CD14-positive monocyte (primary cell): ENCODE data around the gene EBP. TPM values are rescaled to one million over a fixed set of nuclear protein-coding genes. Genes with fewer than 3 reads are reported as not detected.

Experiments used
- DNase-seq, 3 donors: peaks; one replicate each; pipeline ENCODE4 v3.0.0-alpha.2; 2011 to 2022
- H2AFZ ChIP-seq: 2 replicates; pipeline ENCODE4 v1.6.0; 2012; ENCODE audit warnings: mild to moderate bottlenecking, low read depth, low read length, inconsistent platforms; ENCODE audit not compliant: insufficient read depth, poor library complexity, severe bottlenecking
- H3K27ac ChIP-seq, 2 donors: 1 replicate in 1 of 2; 2 replicates in 1 of 2; pipeline ENCODE4 v1.5.1; 2012 to 2013; ENCODE audit warnings: low read length in 2 of 2, control low read depth in 1 of 2, inconsistent platforms in 1 of 2, low read depth in 1 of 2, mild to moderate bottlenecking in 1 of 2
- H3K27me3 ChIP-seq, 2 donors: one replicate each; pipeline versions ENCODE4 v1.6.0 to v1.6.1; 2011 to 2013; ENCODE audit warnings: low read length in 2 of 2; ENCODE audit not compliant: control insufficient read depth in 2 of 2, insufficient read depth in 2 of 2
- H3K36me3 ChIP-seq, 2 donors: replicated peaks in 1 of 2; 1 replicate in 1 of 2; 2 replicates in 1 of 2; pipeline versions ENCODE4 v1.5.1 to v1.6.1; 2012 to 2013; ENCODE audit warnings: low read length in 2 of 2, control low read depth in 1 of 2, inconsistent platforms in 1 of 2, mild to moderate bottlenecking in 1 of 2; ENCODE audit not compliant: insufficient read depth in 2 of 2, control insufficient read depth in 1 of 2
- H3K4me1 ChIP-seq, 2 donors: 1 replicate in 1 of 2; 2 replicates in 1 of 2; pipeline versions ENCODE4 v1.5.1 to v1.6.1; 2012 to 2013; ENCODE audit warnings: low read length in 2 of 2, control low read depth in 1 of 2, inconsistent platforms in 1 of 2, mild to moderate bottlenecking in 1 of 2, moderate library complexity in 1 of 2; ENCODE audit not compliant: insufficient read depth in 2 of 2, control insufficient read depth in 1 of 2
- H3K4me2 ChIP-seq: replicated peaks from 2 replicates; pipeline ENCODE3; 2012; ENCODE audit warnings: low read length, moderate library complexity, mild to moderate bottlenecking; ENCODE audit not compliant: poor library complexity, severe bottlenecking; ENCODE audit errors: extremely low read depth
- H3K4me3 ChIP-seq, 3 experiments: fragments of 200-600 bp in 1 of 3; sonication (generic) in 1 of 3; replicated peaks in 1 of 3; 1 replicate in 2 of 3; 2 replicates in 1 of 3; pipeline ENCODE4 v1.5.1; 2011 to 2013; ENCODE audit warnings: low read length in 3 of 3, mild to moderate bottlenecking in 3 of 3, control low read depth in 2 of 3, low read depth in 2 of 3, inconsistent platforms in 1 of 3, moderate library complexity in 1 of 3
- H3K79me2 ChIP-seq: 2 replicates; pipeline ENCODE4 v1.6.0; 2012; ENCODE audit warnings: mild to moderate bottlenecking, control low read depth, inconsistent platforms, low read length, moderate library complexity; ENCODE audit not compliant: insufficient read depth
- H3K9ac ChIP-seq: 2 replicates; pipeline ENCODE4 v1.6.0; 2017; ENCODE audit warnings: low read length, mild to moderate bottlenecking; ENCODE audit not compliant: insufficient read depth, poor library complexity, severe bottlenecking
- H3K9me3 ChIP-seq, 2 donors: replicated peaks in 1 of 2; 1 replicate in 1 of 2; 2 replicates in 1 of 2; pipeline versions ENCODE4 v1.5.1 to v1.6.1; 2012 to 2013; ENCODE audit warnings: low read length in 2 of 2, control low read depth in 1 of 2; ENCODE audit not compliant: control insufficient read depth in 1 of 2, insufficient read depth in 1 of 2
- H4K20me1 ChIP-seq: 2 replicates; pipeline ENCODE4 v1.6.0; 2012; ENCODE audit warnings: mild to moderate bottlenecking, low read length, control low read depth, moderate library complexity; ENCODE audit not compliant: insufficient read depth
- H3K27ac Mint-ChIP-seq, 7 donors: one replicate each; pipeline ENCODE4 v1.8.0; 2020; ENCODE audit warnings: mild to moderate bottlenecking in 7 of 7, mixed read lengths in 7 of 7, moderate library complexity in 6 of 7, inconsistent platforms in 2 of 7
- H3K27me3 Mint-ChIP-seq, 3 donors: one replicate each; pipeline ENCODE4 v1.8.0; 2021 to 2022; ENCODE audit warnings: low read depth in 3 of 3, mild to moderate bottlenecking in 3 of 3, mixed read lengths in 3 of 3, moderate library complexity in 3 of 3, inconsistent platforms in 1 of 3
- H3K36me3 Mint-ChIP-seq, 2 donors: one replicate each; pipeline ENCODE4 v1.8.0; 2020; ENCODE audit warnings: mixed read lengths in 2 of 2, inconsistent platforms in 1 of 2, mild to moderate bottlenecking in 1 of 2
- H3K4me1 Mint-ChIP-seq: one replicate; pipeline ENCODE4 v1.8.0; 2020; ENCODE audit warnings: mild to moderate bottlenecking, mixed read lengths
- H3K4me3 Mint-ChIP-seq, 2 donors: one replicate each; pipeline ENCODE4 v1.8.0; 2020; ENCODE audit warnings: mild to moderate bottlenecking in 2 of 2, mixed read lengths in 2 of 2, moderate library complexity in 1 of 2
- H3K9me3 Mint-ChIP-seq, 7 donors: one replicate each; pipeline ENCODE4 v1.8.0; 2020 to 2022; ENCODE audit warnings: mixed read lengths in 7 of 7, mild to moderate bottlenecking in 6 of 7, moderate library complexity in 6 of 7, inconsistent platforms in 2 of 7
- CTCF ChIP-seq: fragments of 200-600 bp; IDR thresholded peaks from one replicate; pipeline ENCODE4 v1.8.0; 2022; ENCODE audit warnings: antibody characterized with exemption, mild to moderate bottlenecking
- WGBS: methylation state at CpG from one replicate; pipeline ENCODE4 v1.1.5; 2013; ENCODE audit warnings: missing lambda C conversion rate; ENCODE audit not compliant: insufficient coverage; 5-methylcytosine and 5-hydroxymethylcytosine counted together
- intact Hi-C, 2 donors: fragments of 100-400 bp; cut with micrococcal nuclease; formaldehyde crosslinking; loops; one replicate each; pipeline versions ENCODE4 v1.15.0 to v1.15.1; 2023
- polyA plus RNA-seq, 3 donors: library from polyadenylated mRNA; depleted of rRNA in 1 of 3; unstranded in 2 of 3; stranded (reverse) in 1 of 3; fragments of 300-500 nt in 2 of 3; fragments of >200 nt in 1 of 3; fragmentation: Illumina TruSeq in 2 of 3; gene quantifications; 1 replicate in 2 of 3; 2 replicates in 1 of 3; pipeline ENCODE4 v1.2.3, GENCODE V29; 2012 to 2021

EBP gene
- polyA plus RNA-seq, 3 donors: 47.2 to 59.5 (median 47.4) TPM

- peaks cover 14 to 20% of the 10 kb centered on the region in 2 donors for H3K4me1 ChIP-seq
- Mint-ChIP-seq H3K4me3 (peak overlapping the region in 1 of 2 donors; percentile 35), H3K27me3 (peaks cover 0 to 3% (median 0%) of the 10 kb centered on the region in 3 donors), H3K36me3 (peaks cover 38 to 40% of the 10 kb centered on the region in 2 donors), H3K9me3 (peaks cover 0 to 15% (median 4%) of the 10 kb centered on the region in 7 donors), H3K27ac (peak overlapping the region in 6 of 7 donors; percentile 13 to 100 (median 98)), H3K4me1 (peaks cover 16% of the 10 kb centered on the region)
- peaks cover 4% of the 10 kb centered on the region for H4K20me1 ChIP-seq
- H3K9me3 ChIP-seq: no peaks in the 10 kb centered on the region
- H3K4me3 ChIP-seq: no peak overlapping the region
- no peak overlapping the region for H3K9ac ChIP-seq
- H3K27me3 ChIP-seq: no peaks in the 10 kb centered on the region
- no peak overlapping the region for H3K27ac ChIP-seq
- peak overlapping the region; percentile 81 for H3K4me2 ChIP-seq
- peaks cover 18% of the 10 kb centered on the region for H3K79me2 ChIP-seq
- WGBS: 60% methylated on average over 1 of the region's 6 CpGs
- no peak for TF ChIP-seq CTCF
- intact Hi-C loops: loop anchor here in 1 of 2 donors (10.0 kb wide), 2 partner anchors 101 to 229 kb away; partner anchors contain the start of genes FTSJ1, HDAC6 and SLC38A5
- no peak overlapping the region for H2AFZ ChIP-seq
- H3K36me3 ChIP-seq: peaks cover 34 to 43% of the 10 kb centered on the region in 2 donors
- no peak for DNase-seq
These were observed 54.5 kb downstream of the EBP start for GRCh38 chrX:48576108-48576507.

Other genes starting within 250 kb of the EBP start
- not detected for gene SSX3, start 165.1 kb upstream of the EBP start, polyA plus RNA-seq
- gene SSX4, start 138.3 kb upstream of the EBP start, polyA plus RNA-seq: not detected
- not detected for gene SSX4B, start 109.8 kb upstream of the EBP start, polyA plus RNA-seq
- gene SLC38A5, start 51.5 kb upstream of the EBP start, polyA plus RNA-seq: under 1 TPM; 0.60 to 0.94 (median 0.69) TPM
- 10 to 100 TPM; 36.6 to 44.3 (median 40.4) TPM for gene FTSJ1, start 45.6 kb upstream of the EBP start, polyA plus RNA-seq
- 10 to 100 TPM in 1 of 3 donors, 1 to 10 TPM in 2; 7.5 to 10.5 (median 7.8) TPM for gene PORCN, start 12.8 kb upstream of the EBP start, polyA plus RNA-seq
- gene TBC1D25, start 17.9 kb downstream of the EBP start, polyA plus RNA-seq: 10 to 100 TPM in 1 of 3 donors, 1 to 10 TPM in 2; 5.7 to 16.9 (median 6.6) TPM
- 100 to 1,000 TPM; 187 to 302 (median 203) TPM for gene RBM3, start 52.7 kb downstream of the EBP start, polyA plus RNA-seq
- gene WDR13, start 75.7 kb downstream of the EBP start, polyA plus RNA-seq: 100 to 1,000 TPM in 1 of 3 donors, 10 to 100 TPM in 2; 68.6 to 171 (median 93.3) TPM
- 100 to 1,000 TPM in 1 of 3 donors, 10 to 100 TPM in 2; 22.8 to 159 (median 38.0) TPM for gene WAS, start 162.0 kb downstream of the EBP start, polyA plus RNA-seq
- gene SUV39H1, start 174.9 kb downstream of the EBP start, polyA plus RNA-seq: 1 to 10 TPM; 2.8 to 3.4 (median 2.9) TPM
- not detected for gene GLOD5, start 239.9 kb downstream of the EBP start, polyA plus RNA-seq